ENCODE data around the gene BSG.
A peak's percentile ranks its signal among the peaks of the same experiment; 100 is the strongest.
"Not testable (repeated sequence)": the region's sequence is repeated elsewhere in the genome, so short reads cannot be mapped to it uniquely, and the experiment has no call there.

BSG gene

DNA sequence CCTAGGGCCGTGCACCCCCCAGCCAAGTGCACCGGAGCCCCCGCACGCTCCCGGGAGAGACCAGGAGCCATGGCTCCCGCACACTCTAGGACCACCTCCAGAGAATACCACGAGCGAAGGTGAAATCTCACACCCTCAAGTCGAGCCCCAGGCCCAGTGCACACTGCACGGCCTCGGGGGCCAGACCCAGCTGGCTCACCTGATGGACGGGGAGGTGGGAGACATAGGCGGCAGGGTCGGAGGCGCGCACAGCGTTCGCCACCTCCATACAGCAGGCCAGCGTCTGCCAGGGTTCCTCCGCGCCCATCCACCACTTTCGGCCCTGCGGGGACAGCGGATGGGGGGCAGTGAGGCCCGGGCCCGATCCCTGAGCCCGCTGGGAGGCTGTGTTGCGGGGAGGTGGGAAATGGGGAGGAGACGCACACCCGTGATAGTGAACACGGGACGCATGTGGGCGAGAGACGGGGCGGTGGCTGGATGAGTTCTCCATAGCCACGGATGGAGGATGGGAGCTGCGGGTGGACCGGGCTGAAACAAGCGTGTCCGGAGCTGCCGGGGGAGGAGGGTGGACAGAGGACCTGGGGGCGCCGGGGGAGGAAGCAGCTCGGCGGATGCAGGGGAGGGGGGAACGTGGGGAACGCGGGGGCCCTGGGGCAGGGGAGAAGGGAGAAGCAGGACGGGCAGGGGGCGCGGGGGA is 47.9 kb downstream of the BSG start:
- peaks cover 19% of the 10 kb centered on the region; the same call in 1 of the 2 replicates for H3K36me3 ChIP-seq (ENCODE audit: insufficient read depth, low read length)
- no peak for TF ChIP-seq POLR2AphosphoS5 (IDR thresholded peaks at IDR 0.05; ENCODE audit: borderline replicate concordance, low read depth, low read length)
- TF ChIP-seq EZH2 (IDR thresholded peaks at IDR 0.05), result no peak
- no peak for TF ChIP-seq FOXP2 (optimal IDR thresholded peaks at IDR 0.05; ENCODE audit: control extremely low read depth, extremely low read length, insufficient read depth)
- no peak overlapping the region for H3K27ac ChIP-seq
- H3K9ac ChIP-seq (ENCODE audit: insufficient read length), result no peak overlapping the region
- H3K4me3 ChIP-seq, result no peak overlapping the region
- no peak for DNase-seq (ENCODE audit: low read depth, low spot score)
- H3K9me3 ChIP-seq (ENCODE audit: low read depth, low read length), result no peaks in the 10 kb centered on the region

- not testable (repeated sequence) for H3K27ac ChIP-seq; H3K4me3 ChIP-seq; H3K9ac ChIP-seq (ENCODE audit: insufficient read length); H3K9me3 ChIP-seq (ENCODE audit: low read depth, low read length); DNase-seq (ENCODE audit: low read depth, low spot score)
- peaks cover 25% of the 10 kb centered on the region; the same call in 1 of the 2 replicates for H3K36me3 ChIP-seq (ENCODE audit: insufficient read depth, low read length)
These were observed 48.8 kb downstream of the BSG start for GRCh38 chr19:621191-621590.

DNA sequence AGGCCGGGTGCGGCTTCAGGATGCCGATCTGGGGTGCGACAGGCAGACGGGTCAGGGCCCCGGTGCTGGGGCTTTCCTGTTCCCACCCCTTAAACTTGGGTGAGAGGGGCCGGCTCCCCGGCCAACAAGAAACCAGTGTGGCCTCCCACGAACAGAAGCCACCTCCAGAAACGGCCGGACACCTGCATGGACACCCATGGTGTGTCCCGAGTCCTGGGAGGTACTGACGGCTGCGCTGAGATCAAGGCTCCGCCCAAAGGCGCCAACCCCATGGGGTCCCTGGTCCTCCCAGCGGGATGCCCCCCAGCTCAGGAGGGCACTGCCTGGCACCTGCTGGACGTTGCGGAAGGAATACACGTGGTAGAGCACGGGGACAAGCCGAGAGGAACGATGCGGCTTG is 49.4 kb downstream of the BSG start:
- Histone ChIP-seq H3K36me3 (ENCODE audit: insufficient read depth, low read length) (peaks cover 25% of the 10 kb centered on the region; the same call in 1 of the 2 replicates), H3K9me3 (ENCODE audit: low read depth, low read length) (no peaks in the 10 kb centered on the region), H3K4me3 (no peak overlapping the region), H3K9ac (ENCODE audit: insufficient read length) (no peak overlapping the region), H3K27ac (no peak overlapping the region)
- no peak for DNase-seq (ENCODE audit: low read depth, low spot score)
- TF ChIP-seq FOXP2 (optimal IDR thresholded peaks at IDR 0.05; ENCODE audit: control extremely low read depth, extremely low read length, insufficient read depth) (no peak), POLR2AphosphoS5 (IDR thresholded peaks at IDR 0.05; ENCODE audit: borderline replicate concordance, low read depth, low read length) (no peak), EZH2 (IDR thresholded peaks at IDR 0.05) (no peak)

- Histone ChIP-seq H3K9ac (ENCODE audit: insufficient read length) (no peak overlapping the region), H3K36me3 (ENCODE audit: insufficient read depth, low read length) (peaks cover 26% of the 10 kb centered on the region; the same call in 1 of the 2 replicates), H3K27ac (no peak overlapping the region), H3K4me3 (no peak overlapping the region), H3K9me3 (ENCODE audit: low read depth, low read length) (no peaks in the 10 kb centered on the region)
- TF ChIP-seq POLR2AphosphoS5 (IDR thresholded peaks at IDR 0.05; ENCODE audit: borderline replicate concordance, low read depth, low read length) (no peak), EZH2 (IDR thresholded peaks at IDR 0.05) (no peak), FOXP2 (optimal IDR thresholded peaks at IDR 0.05; ENCODE audit: control extremely low read depth, extremely low read length, insufficient read depth) (no peak)
- no peak for DNase-seq (ENCODE audit: low read depth, low spot score)
These were observed 50.3 kb downstream of the BSG start for GRCh38 chr19:622666-623065.

DNA sequence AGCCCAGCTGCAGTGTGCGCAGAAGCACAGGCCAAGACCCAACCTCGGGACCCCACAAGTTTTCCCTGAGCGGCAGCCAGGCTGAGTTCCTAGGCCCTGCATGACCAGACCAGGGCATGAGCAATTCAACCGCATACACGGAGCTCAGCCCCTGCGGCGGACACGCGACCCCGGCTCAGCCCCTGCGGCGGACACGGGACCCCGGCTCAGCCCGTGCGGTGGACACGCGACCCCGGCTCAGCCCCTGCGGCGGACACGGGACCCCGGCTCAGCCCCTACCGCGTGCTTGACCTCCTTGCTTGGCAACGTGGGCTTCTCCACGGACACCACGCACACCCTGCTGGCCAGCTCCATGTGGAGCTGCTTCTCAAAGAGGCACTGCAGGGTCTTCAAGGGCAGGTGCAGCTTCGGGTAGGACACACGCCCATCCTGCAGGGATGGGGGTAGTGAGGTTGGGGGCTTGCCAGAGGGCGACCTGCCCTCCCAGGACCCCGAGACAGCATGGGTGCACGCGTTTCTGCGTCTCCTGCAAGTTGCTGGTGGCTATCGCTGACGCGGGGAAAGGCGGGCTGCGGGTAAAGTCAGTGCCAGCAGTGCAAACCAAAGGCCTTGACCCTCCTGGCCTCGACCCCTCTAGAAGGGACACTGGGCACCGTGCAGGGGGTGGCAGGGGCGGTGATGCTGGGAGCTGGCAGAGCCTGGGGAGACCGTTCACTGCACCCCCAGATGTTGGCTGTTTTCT is 51.0 kb downstream of the BSG start:
- Histone ChIP-seq H3K36me3 (ENCODE audit: insufficient read depth, low read length) (peaks cover 33% of the 10 kb centered on the region; the same call in 1 of the 2 replicates), H3K9ac (ENCODE audit: insufficient read length) (no peak overlapping the region), H3K27ac (no peak overlapping the region)

DNA sequence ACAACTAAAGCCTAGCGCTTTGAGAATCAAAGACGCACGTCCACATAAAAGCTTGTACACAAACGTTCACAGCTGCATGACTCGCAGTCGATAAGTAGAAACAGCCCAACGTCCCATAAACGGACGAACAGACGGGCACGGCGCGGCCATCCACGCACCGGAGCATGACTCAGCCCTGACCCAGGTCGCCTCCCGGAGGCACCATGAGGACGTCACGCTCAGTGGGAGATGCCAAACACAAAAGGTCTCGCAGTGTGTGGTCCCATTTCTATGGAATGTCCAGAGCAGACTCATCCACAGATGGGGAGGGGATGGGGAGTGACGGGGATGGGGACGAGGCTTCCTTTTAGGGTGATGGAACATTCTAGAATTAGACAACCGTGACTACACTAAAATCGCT is 51.6 kb downstream of the BSG start:
- H3K27ac ChIP-seq, result no peak overlapping the region
- H3K4me3 ChIP-seq, result no peak overlapping the region
- TF ChIP-seq EZH2 (IDR thresholded peaks at IDR 0.05) (no peak), POLR2AphosphoS5 (IDR thresholded peaks at IDR 0.05; ENCODE audit: borderline replicate concordance, low read depth, low read length) (no peak), FOXP2 (optimal IDR thresholded peaks at IDR 0.05; ENCODE audit: control extremely low read depth, extremely low read length, insufficient read depth) (no peak)
- peaks cover 33% of the 10 kb centered on the region for H3K36me3 ChIP-seq (ENCODE audit: insufficient read depth, low read length)
- H3K9ac ChIP-seq (ENCODE audit: insufficient read length), result no peak overlapping the region
- DNase-seq (ENCODE audit: low read depth, low spot score), result no peak
- no peaks in the 10 kb centered on the region for H3K9me3 ChIP-seq (ENCODE audit: low read depth, low read length)

More for the DNA sequence above, 51.0 kb downstream of the BSG start:
- TF ChIP-seq FOXP2 (optimal IDR thresholded peaks at IDR 0.05; ENCODE audit: control extremely low read depth, extremely low read length, insufficient read depth), result no peak
- no peak for TF ChIP-seq POLR2AphosphoS5 (IDR thresholded peaks at IDR 0.05; ENCODE audit: borderline replicate concordance, low read depth, low read length)
- no peak for TF ChIP-seq EZH2 (IDR thresholded peaks at IDR 0.05)
- DNase-seq (ENCODE audit: low read depth, low spot score), result no peak
- no peak overlapping the region for H3K4me3 ChIP-seq
- H3K9me3 ChIP-seq (ENCODE audit: low read depth, low read length), result no peaks in the 10 kb centered on the region

DNA sequence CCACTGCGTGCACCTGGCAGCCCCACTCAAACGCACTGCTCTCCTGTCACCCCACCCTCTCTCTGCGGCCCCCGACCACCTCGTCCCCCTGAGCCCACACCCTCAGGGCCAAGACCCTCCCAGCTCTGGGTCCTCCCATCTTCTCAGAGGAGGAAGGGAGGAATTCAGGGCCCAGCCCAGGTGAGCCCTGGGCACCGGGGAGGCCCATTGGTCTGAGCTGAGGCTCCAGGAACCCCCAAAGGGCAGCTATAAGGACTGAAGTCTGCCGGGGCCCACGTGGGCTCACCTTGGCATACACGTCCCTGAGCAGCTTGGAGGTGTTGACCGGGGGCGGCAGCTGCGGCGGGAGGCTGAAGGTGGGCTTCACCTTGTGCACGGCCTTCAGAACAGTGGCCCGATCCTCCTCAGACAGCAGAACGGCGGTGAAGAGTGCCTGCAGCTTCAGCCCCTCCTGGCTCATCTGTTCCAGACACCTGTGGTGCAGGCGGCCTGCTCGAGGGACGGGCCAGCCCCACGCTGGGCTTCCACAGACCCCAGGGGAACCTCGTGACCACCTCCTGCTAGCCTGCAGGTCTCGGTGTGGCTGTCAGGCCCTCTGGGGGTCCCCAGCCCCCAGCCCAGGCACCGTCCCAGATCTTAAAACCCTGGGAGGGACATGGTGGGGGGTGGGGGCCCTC is 52.2 kb downstream of the BSG start:
- H3K36me3 ChIP-seq (ENCODE audit: insufficient read depth, low read length), result peaks cover 32% of the 10 kb centered on the region
- no peak overlapping the region for H3K27ac ChIP-seq
- no peak overlapping the region for H3K9ac ChIP-seq (ENCODE audit: insufficient read length)
- no peak for DNase-seq (ENCODE audit: low read depth, low spot score)
- no peaks in the 10 kb centered on the region for H3K9me3 ChIP-seq (ENCODE audit: low read depth, low read length)
- TF ChIP-seq POLR2AphosphoS5 (IDR thresholded peaks at IDR 0.05; ENCODE audit: borderline replicate concordance, low read depth, low read length), result no peak
- TF ChIP-seq FOXP2 (optimal IDR thresholded peaks at IDR 0.05; ENCODE audit: control extremely low read depth, extremely low read length, insufficient read depth), result no peak
- TF ChIP-seq EZH2 (IDR thresholded peaks at IDR 0.05), result no peak
- no peak overlapping the region for H3K4me3 ChIP-seq

GRCh38 chr19:625257-625656 is 52.9 kb downstream of the BSG start:
- no peak overlapping the region for H3K27ac ChIP-seq
- no peaks in the 10 kb centered on the region for H3K9me3 ChIP-seq (ENCODE audit: low read depth, low read length)
- H3K36me3 ChIP-seq (ENCODE audit: insufficient read depth, low read length), result peaks cover 32% of the 10 kb centered on the region
- H3K9ac ChIP-seq (ENCODE audit: insufficient read length), result no peak overlapping the region
- no peak overlapping the region for H3K4me3 ChIP-seq
- TF ChIP-seq POLR2AphosphoS5 (IDR thresholded peaks at IDR 0.05; ENCODE audit: borderline replicate concordance, low read depth, low read length) (no peak), FOXP2 (optimal IDR thresholded peaks at IDR 0.05; ENCODE audit: control extremely low read depth, extremely low read length, insufficient read depth) (no peak), EZH2 (IDR thresholded peaks at IDR 0.05) (no peak)
- no peak for DNase-seq (ENCODE audit: low read depth, low spot score)

GRCh38 chr19:626566-626965 is 54.2 kb downstream of the BSG start:
- H3K9me3 ChIP-seq (ENCODE audit: low read depth, low read length); H3K9ac ChIP-seq (ENCODE audit: insufficient read length): not testable (repeated sequence)
- DNase-seq (ENCODE audit: low read depth, low spot score), result peak; percentile 98
- Histone ChIP-seq H3K36me3 (ENCODE audit: insufficient read depth, low read length) (peaks cover 40% of the 10 kb centered on the region), H3K27ac (peak overlapping the region; percentile 56; the same call in 1 of the 2 replicates), H3K4me3 (peak overlapping the region; percentile 45; the same call in 1 of the 2 replicates)
